HFF-Myc (cell line): ENCODE results near the gene SETX.
"Not testable (repeated sequence)": the region's sequence is repeated elsewhere in the genome, so short reads cannot be mapped to it uniquely, and the experiment has no call there.

Experiments used
- DNase-seq: peaks from one replicate; pipeline ENCODE4 v3.0.0-alpha.2; 2011; ENCODE audit warnings: low read depth; ENCODE audit errors: extremely low read depth
- H3K4me3 ChIP-seq: replicated peaks from 2 replicates; pipeline ENCODE4 v1.5.1; 2011; ENCODE audit warnings: low read depth, mild to moderate bottlenecking, control low read depth, low read length
- CTCF ChIP-seq: IDR thresholded peaks from 2 replicates; pipeline ENCODE4 v1.5.1; 2012; ENCODE audit warnings: mild to moderate bottlenecking, low read depth, low read length, control low read depth; ENCODE audit errors: missing control alignments

Gene SETX

GRCh38 chr9:132288966-132289365 lies 65.8 kb downstream of the SETX start:
- no peak for TF ChIP-seq CTCF
- DNase-seq, result no peak
- no peak overlapping the region for H3K4me3 ChIP-seq

GRCh38 chr9:132288361-132288760 lies 66.4 kb downstream of the SETX start:
- no peak for DNase-seq
- TF ChIP-seq CTCF, result no peak
- no peak overlapping the region for H3K4me3 ChIP-seq

GRCh38 chr9:132287256-132287760 lies 67.5 kb downstream of the SETX start:
- no peak overlapping the region for H3K4me3 ChIP-seq
- no peak for TF ChIP-seq CTCF
- no peak for DNase-seq

GRCh38 chr9:132283863-132284262 lies 70.9 kb downstream of the SETX start:
- TF ChIP-seq CTCF, result no peak
- no peak for DNase-seq
- H3K4me3 ChIP-seq, result no peak overlapping the region

DNA sequence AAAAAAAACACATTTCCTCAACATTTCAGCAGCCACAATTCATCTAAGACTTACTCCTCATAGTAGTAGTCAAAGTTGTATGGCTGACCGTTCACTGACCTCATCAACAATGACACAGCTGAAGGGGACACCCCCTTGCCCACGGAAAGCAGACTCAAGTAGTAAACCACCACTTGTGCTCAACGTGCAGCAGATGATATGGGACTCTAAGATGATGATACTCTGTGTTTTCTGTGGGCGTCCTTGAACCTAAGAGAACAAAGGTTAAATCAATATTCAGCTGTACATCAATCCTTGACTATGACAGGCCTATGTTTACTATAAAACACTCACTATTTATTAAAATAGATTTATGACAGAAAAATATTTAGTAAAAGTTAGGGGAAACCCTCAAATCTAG lies 71.6 kb downstream of the SETX start:
- H3K4me3 ChIP-seq, result no peak overlapping the region
- TF ChIP-seq CTCF, result no peak
- DNase-seq, result no peak

- no peak overlapping the region for H3K4me3 ChIP-seq
- no peak for TF ChIP-seq CTCF
- DNase-seq, result no peak
Measured at GRCh38 chr9:132274861-132275260, 79.9 kb downstream of the SETX start.

GRCh38 chr9:132269704-132270516 lies 84.9 kb downstream of the SETX start:
- not testable (repeated sequence) for H3K4me3 ChIP-seq, DNase-seq
